ENCODE measurements around the gene HOXA6. TPM values are rescaled to one million over a fixed set of nuclear protein-coding genes. Genes with fewer than 3 reads are reported as not detected.

Gene HOXA6
- polyA plus RNA-seq, 2 of the 4 experiments (the other 2 are of a cell fraction) = 0.90 to 2.1 TPM

DNA sequence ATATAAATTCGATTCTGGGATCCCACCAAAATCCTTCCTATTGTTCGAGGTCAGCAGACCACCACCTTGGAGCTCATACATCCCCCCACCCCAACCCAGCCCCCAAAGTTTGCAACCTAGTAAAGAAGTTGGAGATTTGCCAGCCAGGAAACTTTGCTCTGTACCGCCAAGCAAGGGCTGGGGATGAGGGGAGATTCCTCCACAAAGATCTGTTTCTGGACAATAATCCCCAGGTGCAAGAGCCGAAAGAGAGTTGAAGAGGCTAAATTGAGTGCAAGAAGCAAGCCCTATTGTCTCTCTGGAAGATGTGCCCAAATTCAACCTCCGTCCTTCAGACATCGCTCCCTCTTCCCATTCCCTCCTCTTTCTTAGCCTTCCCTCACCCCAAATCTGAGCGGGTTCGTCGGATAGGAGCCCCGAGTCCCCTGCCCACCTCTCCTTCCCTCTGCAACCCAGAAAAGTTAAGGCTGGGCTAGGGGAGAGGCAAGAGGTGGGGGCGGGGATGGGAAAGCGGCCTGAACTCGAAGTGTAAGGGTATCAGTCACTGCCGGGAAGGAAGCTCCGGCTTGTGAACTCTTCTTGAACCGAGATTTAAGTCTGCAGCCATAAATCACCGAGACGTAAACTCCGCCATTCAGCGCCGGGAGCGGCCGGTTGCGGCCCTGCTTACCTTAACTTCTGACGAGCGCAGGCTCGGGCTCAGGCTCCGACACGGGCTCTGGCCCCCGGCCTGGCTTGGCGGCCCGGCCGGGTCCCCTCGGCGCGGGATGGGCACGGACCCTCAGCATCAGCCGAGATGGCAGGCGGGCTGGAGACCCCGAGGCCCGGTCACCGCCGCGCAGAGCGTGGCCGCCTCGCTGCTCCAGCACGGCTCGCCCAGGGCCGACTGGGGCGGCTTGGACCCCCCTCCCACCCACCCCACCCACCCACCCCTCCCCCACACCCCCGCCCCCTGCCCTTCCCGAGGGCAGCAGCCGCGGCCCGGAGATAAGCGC lies 34.3 kb downstream of the HOXA6 start (continued):
- TF ChIP-seq, protein P1, sequence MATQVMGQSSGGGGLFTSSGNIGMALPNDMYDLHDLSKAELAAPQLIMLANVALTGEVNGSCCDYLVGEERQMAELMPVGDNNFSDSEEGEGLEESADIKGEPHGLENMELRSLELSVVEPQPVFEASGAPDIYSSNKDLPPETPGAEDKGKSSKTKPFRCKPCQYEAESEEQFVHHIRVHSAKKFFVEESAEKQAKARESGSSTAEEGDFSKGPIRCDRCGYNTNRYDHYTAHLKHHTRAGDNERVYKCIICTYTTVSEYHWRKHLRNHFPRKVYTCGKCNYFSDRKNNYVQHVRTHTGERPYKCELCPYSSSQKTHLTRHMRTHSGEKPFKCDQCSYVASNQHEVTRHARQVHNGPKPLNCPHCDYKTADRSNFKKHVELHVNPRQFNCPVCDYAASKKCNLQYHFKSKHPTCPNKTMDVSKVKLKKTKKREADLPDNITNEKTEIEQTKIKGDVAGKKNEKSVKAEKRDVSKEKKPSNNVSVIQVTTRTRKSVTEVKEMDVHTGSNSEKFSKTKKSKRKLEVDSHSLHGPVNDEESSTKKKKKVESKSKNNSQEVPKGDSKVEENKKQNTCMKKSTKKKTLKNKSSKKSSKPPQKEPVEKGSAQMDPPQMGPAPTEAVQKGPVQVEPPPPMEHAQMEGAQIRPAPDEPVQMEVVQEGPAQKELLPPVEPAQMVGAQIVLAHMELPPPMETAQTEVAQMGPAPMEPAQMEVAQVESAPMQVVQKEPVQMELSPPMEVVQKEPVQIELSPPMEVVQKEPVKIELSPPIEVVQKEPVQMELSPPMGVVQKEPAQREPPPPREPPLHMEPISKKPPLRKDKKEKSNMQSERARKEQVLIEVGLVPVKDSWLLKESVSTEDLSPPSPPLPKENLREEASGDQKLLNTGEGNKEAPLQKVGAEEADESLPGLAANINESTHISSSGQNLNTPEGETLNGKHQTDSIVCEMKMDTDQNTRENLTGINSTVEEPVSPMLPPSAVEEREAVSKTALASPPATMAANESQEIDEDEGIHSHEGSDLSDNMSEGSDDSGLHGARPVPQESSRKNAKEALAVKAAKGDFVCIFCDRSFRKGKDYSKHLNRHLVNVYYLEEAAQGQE (IDR thresholded peaks at IDR 0.05) = no peak
- TF ChIP-seq KDM5A (IDR thresholded peaks at IDR 0.05) (no peak), JUNB (IDR thresholded peaks at IDR 0.05) (no peak), ESRRA (IDR thresholded peaks at IDR 0.05; ENCODE audit: borderline replicate concordance, low read length) (no peak), HOXA7 (CRISPR knock-in tag; IDR thresholded peaks at IDR 0.05) (no peak), TFCP2L1 (CRISPR knock-in tag; IDR thresholded peaks at IDR 0.05) (no peak), GATA3 (IDR thresholded peaks at IDR 0.05; ENCODE audit: borderline replicate concordance) (peak; percentile 24; the same call in 1 of the 2 replicates), SREBF2 (IDR thresholded peaks at IDR 0.05) (no peak), HOXB13 (CRISPR knock-in tag; IDR thresholded peaks at IDR 0.05; ENCODE audit: low read depth) (no peak), MAFK (IDR thresholded peaks at IDR 0.05; ENCODE audit: partially characterized antibody) (no peak), ZSCAN20 (CRISPR knock-in tag; IDR thresholded peaks at IDR 0.05) (no peak), CHD2 (IDR thresholded peaks at IDR 0.05; ENCODE audit: low read length, partially characterized antibody) (no peak), CEBPB (IDR thresholded peaks at IDR 0.05) (no peak), RAD21 (conservative IDR thresholded peaks at IDR 0.05 in 1 of 2, IDR thresholded peaks at IDR 0.05 in 1 of 2) (0 out of 5 replicates have a peak, but pooled peaks of 1 of the 2 experiments have one; percentile 21), HOXB5 (CRISPR knock-in tag; IDR thresholded peaks at IDR 0.05) (peak; percentile 91), MAZ (IDR thresholded peaks at IDR 0.05; ENCODE audit: borderline replicate concordance, low read depth, low read length) (no peak), JUN (IDR thresholded peaks at IDR 0.05) (peak; percentile 53 to 75; a peak in 3 of 5 replicates), PHF8 (IDR thresholded peaks at IDR 0.05; ENCODE audit: borderline replicate concordance, low read depth) (peak; percentile 76), HEYL (CRISPR knock-in tag; IDR thresholded peaks at IDR 0.05) (no peak), CHD4 (IDR thresholded peaks at IDR 0.05; ENCODE audit: borderline replicate concordance) (no peak), RARB (CRISPR knock-in tag; IDR thresholded peaks at IDR 0.05) (peak; percentile 89; the same call in 1 of the 2 replicates), NR3C1 (IDR thresholded peaks at IDR 0.05) (no peak), SMC3 (IDR thresholded peaks at IDR 0.05) (no peak), ZC3H11A (IDR thresholded peaks at IDR 0.05) (no peak), EHF (CRISPR knock-in tag; IDR thresholded peaks at IDR 0.05) (0 out of 2 replicates have a peak, but pooled peaks have one; percentile 32), FOSB (CRISPR knock-in tag; IDR thresholded peaks at IDR 0.05) (no peak)
- TF ChIP-seq, protein P2, sequence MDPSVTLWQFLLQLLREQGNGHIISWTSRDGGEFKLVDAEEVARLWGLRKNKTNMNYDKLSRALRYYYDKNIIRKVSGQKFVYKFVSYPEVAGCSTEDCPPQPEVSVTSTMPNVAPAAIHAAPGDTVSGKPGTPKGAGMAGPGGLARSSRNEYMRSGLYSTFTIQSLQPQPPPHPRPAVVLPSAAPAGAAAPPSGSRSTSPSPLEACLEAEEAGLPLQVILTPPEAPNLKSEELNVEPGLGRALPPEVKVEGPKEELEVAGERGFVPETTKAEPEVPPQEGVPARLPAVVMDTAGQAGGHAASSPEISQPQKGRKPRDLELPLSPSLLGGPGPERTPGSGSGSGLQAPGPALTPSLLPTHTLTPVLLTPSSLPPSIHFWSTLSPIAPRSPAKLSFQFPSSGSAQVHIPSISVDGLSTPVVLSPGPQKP (IDR thresholded peaks at IDR 0.05; ENCODE audit: low read depth, low read length) = no peak
- TF ChIP-seq, protein P3, sequence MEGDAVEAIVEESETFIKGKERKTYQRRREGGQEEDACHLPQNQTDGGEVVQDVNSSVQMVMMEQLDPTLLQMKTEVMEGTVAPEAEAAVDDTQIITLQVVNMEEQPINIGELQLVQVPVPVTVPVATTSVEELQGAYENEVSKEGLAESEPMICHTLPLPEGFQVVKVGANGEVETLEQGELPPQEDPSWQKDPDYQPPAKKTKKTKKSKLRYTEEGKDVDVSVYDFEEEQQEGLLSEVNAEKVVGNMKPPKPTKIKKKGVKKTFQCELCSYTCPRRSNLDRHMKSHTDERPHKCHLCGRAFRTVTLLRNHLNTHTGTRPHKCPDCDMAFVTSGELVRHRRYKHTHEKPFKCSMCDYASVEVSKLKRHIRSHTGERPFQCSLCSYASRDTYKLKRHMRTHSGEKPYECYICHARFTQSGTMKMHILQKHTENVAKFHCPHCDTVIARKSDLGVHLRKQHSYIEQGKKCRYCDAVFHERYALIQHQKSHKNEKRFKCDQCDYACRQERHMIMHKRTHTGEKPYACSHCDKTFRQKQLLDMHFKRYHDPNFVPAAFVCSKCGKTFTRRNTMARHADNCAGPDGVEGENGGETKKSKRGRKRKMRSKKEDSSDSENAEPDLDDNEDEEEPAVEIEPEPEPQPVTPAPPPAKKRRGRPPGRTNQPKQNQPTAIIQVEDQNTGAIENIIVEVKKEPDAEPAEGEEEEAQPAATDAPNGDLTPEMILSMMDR (IDR thresholded peaks at IDR 0.05) = no peak
- TF ChIP-seq, protein P4, sequence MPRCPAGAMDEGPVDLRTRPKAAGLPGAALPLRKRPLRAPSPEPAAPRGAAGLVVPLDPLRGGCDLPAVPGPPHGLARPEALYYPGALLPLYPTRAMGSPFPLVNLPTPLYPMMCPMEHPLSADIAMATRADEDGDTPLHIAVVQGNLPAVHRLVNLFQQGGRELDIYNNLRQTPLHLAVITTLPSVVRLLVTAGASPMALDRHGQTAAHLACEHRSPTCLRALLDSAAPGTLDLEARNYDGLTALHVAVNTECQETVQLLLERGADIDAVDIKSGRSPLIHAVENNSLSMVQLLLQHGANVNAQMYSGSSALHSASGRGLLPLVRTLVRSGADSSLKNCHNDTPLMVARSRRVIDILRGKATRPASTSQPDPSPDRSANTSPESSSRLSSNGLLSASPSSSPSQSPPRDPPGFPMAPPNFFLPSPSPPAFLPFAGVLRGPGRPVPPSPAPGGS (IDR thresholded peaks at IDR 0.05) = no peak
- TF ChIP-seq, protein P5, sequence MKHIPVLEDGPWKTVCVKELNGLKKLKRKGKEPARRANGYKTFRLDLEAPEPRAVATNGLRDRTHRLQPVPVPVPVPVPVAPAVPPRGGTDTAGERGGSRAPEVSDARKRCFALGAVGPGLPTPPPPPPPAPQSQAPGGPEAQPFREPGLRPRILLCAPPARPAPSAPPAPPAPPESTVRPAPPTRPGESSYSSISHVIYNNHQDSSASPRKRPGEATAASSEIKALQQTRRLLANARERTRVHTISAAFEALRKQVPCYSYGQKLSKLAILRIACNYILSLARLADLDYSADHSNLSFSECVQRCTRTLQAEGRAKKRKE (CRISPR knock-in tag; IDR thresholded peaks at IDR 0.05; ENCODE audit: low read depth) = no peak
- TF ChIP-seq, protein P6, sequence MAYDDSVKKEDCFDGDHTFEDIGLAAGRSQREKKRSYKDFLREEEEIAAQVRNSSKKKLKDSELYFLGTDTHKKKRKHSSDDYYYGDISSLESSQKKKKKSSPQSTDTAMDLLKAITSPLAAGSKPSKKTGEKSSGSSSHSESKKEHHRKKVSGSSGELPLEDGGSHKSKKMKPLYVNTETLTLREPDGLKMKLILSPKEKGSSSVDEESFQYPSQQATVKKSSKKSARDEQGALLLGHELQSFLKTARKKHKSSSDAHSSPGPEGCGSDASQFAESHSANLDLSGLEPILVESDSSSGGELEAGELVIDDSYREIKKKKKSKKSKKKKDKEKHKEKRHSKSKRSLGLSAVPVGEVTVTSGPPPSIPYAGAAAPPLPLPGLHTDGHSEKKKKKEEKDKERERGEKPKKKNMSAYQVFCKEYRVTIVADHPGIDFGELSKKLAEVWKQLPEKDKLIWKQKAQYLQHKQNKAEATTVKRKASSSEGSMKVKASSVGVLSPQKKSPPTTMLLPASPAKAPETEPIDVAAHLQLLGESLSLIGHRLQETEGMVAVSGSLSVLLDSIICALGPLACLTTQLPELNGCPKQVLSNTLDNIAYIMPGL (CRISPR knock-in tag; IDR thresholded peaks at IDR 0.05; ENCODE audit: borderline replicate concordance) = no peak
